GM06990 (cell line): Measurements from ENCODE around the gene MICAL3.

ENCODE experiments used
- DNase-seq: peaks from one replicate; pipeline ENCODE4 v3.0.0-alpha.2; 2011; ENCODE audit not compliant: insufficient read length; ENCODE audit errors: extremely low read depth
- H3K27me3 ChIP-seq: replicated peaks from 2 replicates; pipeline ENCODE4 v1.6.0; 2011; ENCODE audit warnings: low read length; ENCODE audit not compliant: control insufficient read depth, insufficient read depth
- H3K36me3 ChIP-seq: 2 replicates; pipeline ENCODE4 v1.5.1; 2011; ENCODE audit warnings: low read length; ENCODE audit not compliant: control insufficient read depth, insufficient read depth
- H3K4me3 ChIP-seq: replicated peaks from 2 replicates; pipeline ENCODE4 v1.5.1; 2011; ENCODE audit warnings: low read depth, mild to moderate bottlenecking, control low read depth, low read length
- TF ChIP-seq, protein P1 (sequence below): IDR thresholded peaks from 2 replicates; pipeline ENCODE4 v1.5.1; 2011; ENCODE audit warnings: low read length, control low read depth, mild to moderate bottlenecking, inconsistent platforms; ENCODE audit not compliant: insufficient read depth, poor library complexity, severe bottlenecking

Gene MICAL3

GRCh38 chr22:17930455-17931313 lies 93.7 kb downstream of the MICAL3 start:
- H3K36me3 ChIP-seq = no peaks in the 10 kb centered on the region
- TF ChIP-seq, protein P1, sequence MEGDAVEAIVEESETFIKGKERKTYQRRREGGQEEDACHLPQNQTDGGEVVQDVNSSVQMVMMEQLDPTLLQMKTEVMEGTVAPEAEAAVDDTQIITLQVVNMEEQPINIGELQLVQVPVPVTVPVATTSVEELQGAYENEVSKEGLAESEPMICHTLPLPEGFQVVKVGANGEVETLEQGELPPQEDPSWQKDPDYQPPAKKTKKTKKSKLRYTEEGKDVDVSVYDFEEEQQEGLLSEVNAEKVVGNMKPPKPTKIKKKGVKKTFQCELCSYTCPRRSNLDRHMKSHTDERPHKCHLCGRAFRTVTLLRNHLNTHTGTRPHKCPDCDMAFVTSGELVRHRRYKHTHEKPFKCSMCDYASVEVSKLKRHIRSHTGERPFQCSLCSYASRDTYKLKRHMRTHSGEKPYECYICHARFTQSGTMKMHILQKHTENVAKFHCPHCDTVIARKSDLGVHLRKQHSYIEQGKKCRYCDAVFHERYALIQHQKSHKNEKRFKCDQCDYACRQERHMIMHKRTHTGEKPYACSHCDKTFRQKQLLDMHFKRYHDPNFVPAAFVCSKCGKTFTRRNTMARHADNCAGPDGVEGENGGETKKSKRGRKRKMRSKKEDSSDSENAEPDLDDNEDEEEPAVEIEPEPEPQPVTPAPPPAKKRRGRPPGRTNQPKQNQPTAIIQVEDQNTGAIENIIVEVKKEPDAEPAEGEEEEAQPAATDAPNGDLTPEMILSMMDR = no peak
- no peak overlapping the region for H3K4me3 ChIP-seq
- no peaks in the 10 kb centered on the region for H3K27me3 ChIP-seq
- DNase-seq = no peak

DNA sequence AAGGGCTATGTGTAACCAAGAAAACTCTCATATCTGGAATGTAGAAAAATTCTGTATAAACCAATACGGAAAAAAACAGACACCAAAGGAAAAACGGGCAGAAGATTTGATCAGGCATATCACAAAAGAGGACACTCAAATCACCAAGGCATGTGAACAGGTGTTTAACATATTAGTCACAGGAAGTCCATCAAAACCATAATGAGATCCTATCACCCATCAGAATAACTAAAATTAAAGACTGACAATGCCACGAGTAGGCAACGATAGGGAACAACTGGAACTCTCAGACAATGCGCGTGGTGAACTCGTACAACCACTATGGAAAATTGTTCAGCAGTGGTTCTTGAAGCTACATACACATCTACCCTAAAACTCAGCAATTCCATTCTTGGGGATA lies 94.5 kb downstream of the MICAL3 start:
- no peak overlapping the region for H3K4me3 ChIP-seq
- TF ChIP-seq, protein P1 = no peak
- H3K27me3 ChIP-seq = no peaks in the 10 kb centered on the region
- no peak for DNase-seq
- no peaks in the 10 kb centered on the region for H3K36me3 ChIP-seq

DNA sequence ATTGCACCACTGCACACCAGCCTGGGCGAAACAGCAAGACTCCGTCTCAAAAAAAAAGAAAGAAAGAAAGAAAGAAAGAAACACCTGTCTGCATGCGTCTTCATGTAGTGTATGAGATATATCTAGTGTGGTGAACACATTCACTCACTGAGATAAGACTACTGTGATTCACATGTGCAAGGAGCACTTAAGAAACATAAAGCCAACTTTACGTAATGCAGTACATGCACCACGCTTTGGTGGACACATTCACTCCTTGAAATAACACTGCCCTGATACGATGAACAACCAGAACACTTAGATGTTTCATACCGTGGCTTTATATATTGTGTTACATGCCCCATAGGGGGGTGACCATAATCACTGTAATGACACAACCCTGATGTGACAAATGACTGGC lies 96.0 kb downstream of the MICAL3 start:
- H3K4me3 ChIP-seq = no peak overlapping the region
- no peaks in the 10 kb centered on the region for H3K36me3 ChIP-seq
- DNase-seq = no peak
- TF ChIP-seq, protein P1 = no peak
- H3K27me3 ChIP-seq = no peaks in the 10 kb centered on the region

GRCh38 chr22:17927062-17927461 lies 97.3 kb downstream of the MICAL3 start:
- Histone ChIP-seq H3K27me3 (no peaks in the 10 kb centered on the region), H3K36me3 (no peaks in the 10 kb centered on the region), H3K4me3 (no peak overlapping the region)
- TF ChIP-seq, protein P1 = no peak
- no peak for DNase-seq

- TF ChIP-seq, protein P1 = no peak
- H3K27me3 ChIP-seq = no peaks in the 10 kb centered on the region
- no peak overlapping the region for H3K4me3 ChIP-seq
- no peak for DNase-seq
- no peaks in the 10 kb centered on the region for H3K36me3 ChIP-seq
These were observed 97.8 kb downstream of the MICAL3 start for GRCh38 chr22:17926516-17926915.
